GM23248 (cell line): Measurements from ENCODE around the gene DNAH7.

Experiments
- EZH2 ChIP-seq: fragments of 200-600 bp; sonication (generic); IDR thresholded peaks from 2 replicates; pipeline ENCODE4 v1.6.1; 2018; ENCODE audit warnings: antibody characterized with exemption, mild to moderate bottlenecking; ENCODE audit not compliant: insufficient read depth, poor library complexity, severe bottlenecking
- EZH2phosphoT487 ChIP-seq: fragments of 200-600 bp; sonication (generic); IDR thresholded peaks from 2 replicates; pipeline ENCODE4 v1.6.1; 2018; ENCODE audit warnings: antibody characterized with exemption, moderate library complexity, mild to moderate bottlenecking, low read depth; ENCODE audit not compliant: insufficient read depth

DNA sequence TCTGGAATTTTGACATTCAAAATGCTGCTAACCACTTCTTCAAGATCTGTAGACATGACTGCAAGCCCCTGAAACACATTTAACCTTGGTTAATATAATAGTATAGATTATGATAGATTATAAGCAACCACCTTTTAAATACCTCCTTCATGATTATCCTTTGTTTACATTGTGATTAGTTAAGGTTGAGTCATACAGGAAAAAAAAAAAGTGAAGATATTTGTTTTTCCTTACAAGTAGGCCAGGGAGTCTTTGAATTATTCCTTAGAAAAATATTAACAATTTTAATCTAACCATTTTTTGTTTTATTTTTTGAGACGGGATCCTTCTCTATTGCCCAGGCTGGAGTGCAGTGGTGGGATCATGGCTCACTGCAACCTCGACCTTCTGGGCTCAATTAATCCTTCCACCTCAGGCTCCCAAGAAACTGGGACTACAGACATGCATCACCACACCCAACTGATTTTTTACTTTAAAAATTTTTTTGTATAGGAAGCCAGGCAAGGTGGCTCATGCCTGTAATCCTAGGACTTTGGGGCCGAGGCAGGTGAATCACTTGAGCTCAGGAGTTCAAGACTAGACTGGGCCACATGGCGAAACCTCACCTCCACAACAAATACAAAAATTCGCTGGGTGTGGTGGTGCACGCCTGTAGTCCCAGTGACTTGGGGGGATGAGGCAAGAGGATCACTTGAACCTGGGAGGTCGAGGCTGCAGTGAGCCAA, 312.3 kb downstream of the DNAH7 start:
- TF ChIP-seq EZH2: no peak
- no peak for TF ChIP-seq EZH2phosphoT487
